ENCODE data around the gene RNF40.

- TF ChIP-seq, protein P1, sequence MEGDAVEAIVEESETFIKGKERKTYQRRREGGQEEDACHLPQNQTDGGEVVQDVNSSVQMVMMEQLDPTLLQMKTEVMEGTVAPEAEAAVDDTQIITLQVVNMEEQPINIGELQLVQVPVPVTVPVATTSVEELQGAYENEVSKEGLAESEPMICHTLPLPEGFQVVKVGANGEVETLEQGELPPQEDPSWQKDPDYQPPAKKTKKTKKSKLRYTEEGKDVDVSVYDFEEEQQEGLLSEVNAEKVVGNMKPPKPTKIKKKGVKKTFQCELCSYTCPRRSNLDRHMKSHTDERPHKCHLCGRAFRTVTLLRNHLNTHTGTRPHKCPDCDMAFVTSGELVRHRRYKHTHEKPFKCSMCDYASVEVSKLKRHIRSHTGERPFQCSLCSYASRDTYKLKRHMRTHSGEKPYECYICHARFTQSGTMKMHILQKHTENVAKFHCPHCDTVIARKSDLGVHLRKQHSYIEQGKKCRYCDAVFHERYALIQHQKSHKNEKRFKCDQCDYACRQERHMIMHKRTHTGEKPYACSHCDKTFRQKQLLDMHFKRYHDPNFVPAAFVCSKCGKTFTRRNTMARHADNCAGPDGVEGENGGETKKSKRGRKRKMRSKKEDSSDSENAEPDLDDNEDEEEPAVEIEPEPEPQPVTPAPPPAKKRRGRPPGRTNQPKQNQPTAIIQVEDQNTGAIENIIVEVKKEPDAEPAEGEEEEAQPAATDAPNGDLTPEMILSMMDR (IDR thresholded peaks at IDR 0.05) = no peak
- no peak for TF ChIP-seq POLR2A (IDR thresholded peaks at IDR 0.05)
These were observed 33.8 kb upstream of the RNF40 start for GRCh38 chr16:30728321-30728720.
